ENCODE measurements around the gene IL2RA. TPM values are rescaled to one million over a fixed set of nuclear protein-coding genes. Genes with fewer than 3 reads are reported as not detected.
A peak's percentile ranks its signal among the peaks of the same experiment; 100 is the strongest.
"Not testable (repeated sequence)": the region's sequence is repeated elsewhere in the genome, so short reads cannot be mapped to it uniquely, and the experiment has no call there.

The IL2RA gene
- total RNA-seq, 1 donor from 2014 or later: 2.3 TPM

DNA sequence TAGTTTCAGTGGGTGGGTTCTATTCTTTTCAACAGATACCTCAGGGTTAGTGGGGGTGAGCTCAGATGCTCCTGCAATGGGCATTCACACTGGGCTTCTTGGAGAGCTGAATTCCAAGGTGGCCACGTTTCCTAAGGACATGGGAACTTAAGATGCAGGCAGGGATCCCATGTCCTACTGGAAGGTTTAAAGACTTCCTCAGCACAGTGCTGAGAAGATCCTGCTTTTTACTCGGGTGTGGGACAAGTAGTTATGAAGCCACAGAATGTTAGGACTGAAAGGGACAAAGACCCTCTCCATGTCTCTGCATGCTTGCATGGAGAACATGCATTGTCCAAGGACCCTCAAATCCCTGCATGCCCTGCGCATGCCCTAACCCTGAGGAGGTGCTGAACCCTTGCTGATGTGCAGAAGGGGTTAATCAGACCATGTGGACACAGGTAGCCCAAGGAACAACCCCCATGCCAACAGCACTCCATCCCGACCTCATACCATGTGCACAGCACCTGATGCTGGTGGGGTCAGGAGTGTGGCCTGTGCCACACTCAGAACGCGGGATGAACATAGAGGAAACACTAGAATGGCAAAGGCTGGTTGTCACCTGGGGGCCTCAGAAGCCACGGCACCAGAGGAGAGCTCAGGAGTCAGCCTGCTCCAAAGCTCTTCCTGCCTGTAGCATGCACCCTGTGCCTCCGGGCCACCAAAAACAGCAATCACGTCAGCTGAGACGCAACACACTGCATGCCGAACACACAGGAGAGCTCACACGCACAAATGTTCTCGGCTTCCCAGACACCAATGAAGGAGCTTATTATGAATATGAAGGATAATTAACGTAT lies 15.2 kb downstream of the IL2RA start:
- ATAC-seq (ENCODE audit: poor library complexity) (no peak), DNase-seq (no peak)
- intact Hi-C loops (cut with DNase I): no loop called here

DNA sequence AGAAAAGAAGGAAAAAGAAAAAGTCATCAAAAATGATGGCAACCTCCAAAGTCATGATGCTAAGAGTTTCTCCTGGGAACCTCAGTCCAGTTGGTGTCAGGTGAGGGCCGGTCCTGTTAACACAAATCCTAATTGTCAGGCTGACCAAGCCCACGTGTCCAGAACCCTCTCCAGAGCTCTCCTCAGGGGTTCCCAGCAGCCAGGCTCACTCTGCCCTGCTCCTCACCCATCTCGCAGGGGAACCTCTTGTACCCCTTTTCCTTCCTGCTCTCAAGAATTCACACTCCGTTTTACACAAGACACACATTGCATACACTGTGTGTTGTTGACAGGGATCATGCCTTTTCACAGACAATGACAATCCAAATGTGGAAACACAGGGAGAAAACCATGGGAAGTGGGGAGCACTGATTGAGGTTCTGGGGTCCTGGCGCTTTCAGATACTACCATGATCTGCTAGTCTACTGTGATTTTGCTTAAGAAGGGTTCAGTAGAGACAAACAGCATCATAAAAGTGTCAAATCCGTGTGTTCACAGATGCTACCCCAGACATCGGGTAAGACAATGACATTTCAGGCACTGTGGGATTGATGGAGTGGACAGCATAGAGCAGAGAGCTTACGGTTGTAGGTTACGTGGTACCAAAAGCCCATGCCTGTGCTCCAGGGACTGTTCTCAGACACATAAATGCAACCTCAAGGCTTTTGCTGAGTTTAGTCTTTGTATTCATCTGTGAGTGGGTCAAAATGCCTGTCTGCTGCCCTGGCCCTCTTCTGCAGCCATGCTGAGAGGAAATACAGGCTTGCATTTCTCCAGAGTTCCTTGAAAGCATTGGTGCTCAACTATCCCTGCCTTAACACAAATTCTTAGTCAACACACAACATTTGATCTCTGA lies 16.0 kb downstream of the IL2RA start:
- intact Hi-C loops (cut with DNase I): no loop called here
- no peak for DNase-seq
- no peak for ATAC-seq (ENCODE audit: poor library complexity)

DNA sequence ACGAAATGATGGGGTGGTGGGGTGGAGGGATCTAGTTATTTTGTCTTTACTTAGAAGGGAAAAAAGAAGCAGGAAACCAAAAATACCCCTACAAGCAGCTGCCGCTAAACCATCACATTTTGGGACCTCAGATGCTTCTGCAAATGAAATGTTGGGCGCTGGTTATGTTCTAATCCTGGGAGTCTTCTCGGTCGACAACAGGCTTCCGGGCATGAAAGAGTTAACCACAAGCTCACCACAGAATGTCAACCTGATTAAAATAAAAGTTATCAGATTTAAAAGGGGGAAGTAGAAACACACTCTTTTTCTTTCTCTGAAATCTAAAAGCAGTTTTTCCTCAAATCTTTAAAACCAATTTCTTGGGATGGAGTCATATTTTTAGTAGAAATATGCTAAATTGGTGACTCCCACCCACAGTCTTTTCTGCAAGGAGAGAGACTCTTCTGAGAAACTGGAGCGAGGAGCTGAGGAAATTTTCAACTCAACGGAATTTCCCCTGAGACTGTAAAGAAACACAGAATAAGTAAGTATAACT lies 16.8 kb downstream of the IL2RA start:
- ATAC-seq (ENCODE audit: poor library complexity) (no peak), DNase-seq (no peak)
- intact Hi-C loops (cut with DNase I): no loop called here

DNA sequence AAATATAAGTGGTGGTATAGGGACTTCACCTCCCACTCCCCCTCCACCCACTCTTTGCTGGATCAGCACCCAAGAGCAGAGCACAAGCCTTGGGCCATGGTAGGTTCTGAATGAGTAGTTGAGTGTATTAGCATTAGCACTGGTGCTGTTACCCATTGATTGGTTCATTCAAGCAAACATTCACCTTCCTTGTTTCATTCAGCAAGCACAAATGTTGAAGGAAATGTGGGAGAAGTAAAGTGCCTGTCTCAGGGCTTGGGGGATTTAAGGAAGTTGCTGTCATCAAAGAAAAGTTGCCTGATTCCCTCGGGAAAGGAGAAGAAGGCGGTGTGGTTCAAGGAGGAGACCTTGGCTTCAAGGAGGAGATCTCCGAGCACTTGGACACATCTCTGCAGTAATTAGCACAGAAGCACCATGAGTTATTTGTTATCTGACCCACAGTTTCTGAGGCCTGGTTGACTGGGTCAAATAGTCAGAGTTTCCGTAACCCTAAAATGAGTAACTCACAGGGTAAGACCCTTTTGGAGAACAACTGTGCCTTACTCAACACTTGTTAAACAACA lies 17.3 kb downstream of the IL2RA start:
- ATAC-seq (ENCODE audit: poor library complexity) (no peak), DNase-seq (no peak)

DNA sequence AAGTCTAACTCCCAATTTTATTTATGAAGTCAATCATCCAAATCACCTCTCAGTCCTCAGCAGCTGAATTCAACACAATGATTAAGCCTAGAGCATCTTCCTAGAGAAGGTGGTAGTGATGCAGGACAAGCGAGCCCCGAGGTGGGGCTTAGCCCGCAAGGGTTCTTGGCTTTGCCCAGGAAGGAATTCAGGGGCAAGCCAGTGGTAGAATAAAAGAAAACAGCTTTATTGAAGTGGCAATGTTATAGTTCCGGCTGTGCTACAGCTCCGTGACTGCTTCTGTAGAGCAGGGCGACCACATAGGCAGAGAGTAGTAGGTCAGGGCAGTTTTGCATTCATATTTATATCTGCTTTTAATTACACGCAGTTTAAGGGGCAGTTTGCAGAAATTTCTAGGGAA lies 18.1 kb downstream of the IL2RA start:
- ATAC-seq (ENCODE audit: poor library complexity) (no peak), DNase-seq (no peak)
- intact Hi-C loops (cut with DNase I): no loop called here

More for the DNA sequence above, 17.3 kb downstream of the IL2RA start:
- intact Hi-C loops (cut with DNase I): no loop called here

DNA sequence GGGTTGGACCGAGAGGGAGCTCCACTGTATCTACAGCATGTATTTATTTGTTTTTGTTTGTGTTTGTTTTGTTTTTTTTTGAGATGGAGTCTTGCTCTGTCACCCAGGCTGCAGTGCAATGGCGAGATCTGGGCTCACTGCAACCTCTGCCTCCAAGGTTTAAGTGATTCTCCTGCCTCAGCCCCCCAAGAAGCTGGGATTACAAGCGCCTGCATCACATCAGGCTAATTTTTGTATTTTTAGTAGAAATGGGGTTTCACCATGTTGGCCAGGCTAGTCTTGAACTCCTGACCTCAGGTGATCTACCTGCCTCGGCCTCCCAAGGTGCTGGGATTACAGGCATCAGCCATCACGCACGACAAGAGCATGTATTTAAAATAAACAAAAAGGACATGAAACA lies 18.8 kb downstream of the IL2RA start:
- ATAC-seq (ENCODE audit: poor library complexity); DNase-seq; intact Hi-C loops (cut with DNase I): not testable (repeated sequence)

DNA sequence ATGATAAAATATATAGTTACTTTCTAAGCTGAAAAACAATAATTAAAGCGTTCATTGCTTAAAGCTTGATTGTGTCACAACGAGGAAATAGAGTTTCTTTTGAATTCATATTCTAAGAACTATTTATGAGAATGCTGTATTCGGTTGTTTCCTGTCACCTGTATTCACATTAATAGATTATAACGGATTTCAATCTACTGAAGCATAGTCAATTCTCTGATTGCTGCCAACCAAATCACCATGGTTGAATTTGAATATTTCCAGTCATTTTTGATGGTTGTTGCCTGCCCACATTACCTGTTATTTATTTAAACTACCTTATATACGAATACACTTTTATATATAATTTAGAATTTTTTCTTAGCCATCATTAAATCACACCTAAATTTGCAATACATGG lies 22.0 kb downstream of the IL2RA start:
- intact Hi-C loops (cut with DNase I): no loop called here
- ATAC-seq (ENCODE audit: poor library complexity) (no peak), DNase-seq (no peak)

DNA sequence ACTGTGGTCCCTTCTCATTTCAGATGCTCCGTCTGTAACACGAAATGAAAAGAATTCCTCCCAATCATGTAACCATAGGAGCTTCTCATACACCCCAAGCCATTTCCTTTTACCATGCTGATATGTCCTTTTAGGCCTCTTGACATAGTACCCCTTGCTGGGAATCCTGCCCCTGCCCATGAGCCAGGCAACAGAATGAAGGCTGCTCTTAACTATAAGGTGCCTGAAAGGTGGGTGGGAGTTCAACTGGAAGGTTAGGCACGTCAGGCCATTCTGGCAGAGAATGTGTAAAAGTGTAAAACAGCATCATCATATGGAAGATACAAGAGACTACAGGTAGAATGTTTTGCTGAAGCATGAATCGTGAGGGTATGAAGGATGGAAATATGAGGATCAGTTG lies 22.5 kb downstream of the IL2RA start:
- intact Hi-C loops (cut with DNase I): no loop called here
- DNase-seq (no peak), ATAC-seq (ENCODE audit: poor library complexity) (no peak)

DNA sequence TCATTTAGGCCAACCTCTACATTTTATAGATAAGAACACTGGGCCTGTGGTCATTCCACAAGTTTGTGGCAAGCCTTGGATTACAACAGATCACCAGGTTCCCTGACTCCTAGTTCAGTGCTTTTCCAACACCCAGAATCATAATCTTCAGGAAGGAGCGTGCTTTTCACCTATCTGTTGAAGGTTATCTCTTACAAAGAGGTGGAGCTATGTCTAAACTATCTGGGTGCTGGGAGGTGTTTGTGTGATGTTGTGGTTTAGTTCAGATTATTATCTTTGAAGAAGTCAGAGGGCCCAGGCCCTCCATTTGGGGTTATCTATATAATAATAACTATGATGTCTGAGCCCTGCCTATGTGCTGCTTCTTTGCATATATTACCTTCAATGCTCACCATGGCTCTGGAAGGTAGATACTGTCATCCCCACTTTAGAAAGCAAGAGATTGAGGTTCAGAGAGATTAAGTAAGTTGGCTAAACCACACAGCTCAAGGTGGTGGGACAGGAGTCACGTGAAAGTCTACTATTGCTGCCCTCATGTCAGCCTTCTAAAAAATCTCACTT lies 24.0 kb downstream of the IL2RA start:
- no peak for ATAC-seq (ENCODE audit: poor library complexity)
- intact Hi-C loops (cut with DNase I): no loop called here
- DNase-seq: no peak

DNA sequence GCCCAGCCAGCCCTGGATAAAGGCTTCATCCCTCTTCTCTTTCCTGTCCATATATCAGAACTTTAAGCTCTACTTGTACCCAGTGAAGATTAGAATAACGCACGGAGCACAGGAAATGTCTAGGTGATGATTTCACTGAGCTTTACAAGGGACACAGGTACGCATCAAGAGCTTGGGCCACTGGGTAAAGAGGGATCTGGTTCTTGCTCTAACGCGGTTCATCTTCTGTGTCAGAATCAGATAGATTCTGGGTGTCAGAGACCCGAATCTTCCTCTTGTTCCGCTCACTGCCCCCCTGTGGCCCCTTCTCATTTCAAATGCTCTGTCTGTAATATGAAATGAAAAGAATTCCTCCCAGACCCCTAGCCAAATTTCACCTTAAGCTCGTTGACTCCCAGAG lies 24.7 kb downstream of the IL2RA start:
- intact Hi-C loops (cut with DNase I): no loop called here
- no peak for DNase-seq
- ATAC-seq (ENCODE audit: poor library complexity): no peak

DNA sequence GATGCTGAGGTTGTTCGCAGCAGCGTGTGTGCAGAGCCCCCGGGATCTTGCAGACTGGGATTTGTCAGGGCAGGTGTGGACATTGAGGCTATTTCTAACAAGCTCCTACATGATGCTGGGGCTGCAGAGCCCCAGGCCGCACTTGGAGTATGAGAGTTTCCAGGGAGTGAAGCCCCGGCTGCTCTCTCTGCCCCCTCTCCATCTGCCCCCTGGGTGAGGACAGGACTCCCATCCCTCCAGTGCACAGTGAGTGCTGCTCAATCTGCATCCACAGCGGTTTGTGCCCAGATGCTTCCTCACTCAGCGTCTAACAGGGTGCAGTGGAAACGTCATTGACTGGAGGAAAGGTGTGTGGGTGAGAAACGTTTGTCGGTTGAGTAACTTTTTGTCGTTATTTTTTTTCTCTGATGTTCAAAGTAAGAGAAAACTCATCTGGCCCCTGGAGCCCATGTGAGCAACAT lies 25.3 kb downstream of the IL2RA start:
- no peak for DNase-seq
- intact Hi-C loops (cut with DNase I): no loop called here
- ATAC-seq (ENCODE audit: poor library complexity): no peak

DNA sequence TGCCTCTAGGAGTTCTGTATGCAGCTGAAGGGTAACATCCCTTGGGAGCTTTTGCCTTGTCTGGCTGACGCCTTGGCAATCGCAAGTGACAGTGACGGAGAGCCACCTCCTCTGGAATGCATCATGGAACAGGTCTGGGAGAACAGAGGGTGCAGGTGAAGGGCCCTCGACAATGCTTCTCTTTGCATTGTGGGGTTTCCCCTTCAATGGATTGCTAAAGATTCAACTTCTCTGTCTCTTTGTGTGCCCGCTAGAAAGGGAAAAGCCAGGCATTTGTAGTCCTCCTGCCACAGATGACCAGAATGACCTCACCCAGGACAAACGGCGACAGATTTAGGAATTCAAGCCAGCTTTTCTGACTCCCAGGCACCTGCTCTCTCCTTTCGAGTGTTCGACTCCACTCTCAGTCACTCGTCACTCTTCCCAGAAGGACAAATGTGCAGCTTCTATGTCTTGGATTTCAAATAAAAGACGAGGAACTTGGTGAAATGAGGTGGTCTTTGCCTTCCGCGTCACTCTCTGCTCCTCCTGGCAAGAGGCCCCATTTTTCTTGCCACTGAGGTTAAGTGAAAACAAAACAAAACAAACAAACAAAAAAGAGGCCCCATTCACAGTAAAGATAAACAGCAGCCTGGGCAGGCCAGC lies 26.1 kb downstream of the IL2RA start:
- no peak for DNase-seq
- ATAC-seq (ENCODE audit: poor library complexity): no peak
- intact Hi-C loops (cut with DNase I): no loop called here

DNA sequence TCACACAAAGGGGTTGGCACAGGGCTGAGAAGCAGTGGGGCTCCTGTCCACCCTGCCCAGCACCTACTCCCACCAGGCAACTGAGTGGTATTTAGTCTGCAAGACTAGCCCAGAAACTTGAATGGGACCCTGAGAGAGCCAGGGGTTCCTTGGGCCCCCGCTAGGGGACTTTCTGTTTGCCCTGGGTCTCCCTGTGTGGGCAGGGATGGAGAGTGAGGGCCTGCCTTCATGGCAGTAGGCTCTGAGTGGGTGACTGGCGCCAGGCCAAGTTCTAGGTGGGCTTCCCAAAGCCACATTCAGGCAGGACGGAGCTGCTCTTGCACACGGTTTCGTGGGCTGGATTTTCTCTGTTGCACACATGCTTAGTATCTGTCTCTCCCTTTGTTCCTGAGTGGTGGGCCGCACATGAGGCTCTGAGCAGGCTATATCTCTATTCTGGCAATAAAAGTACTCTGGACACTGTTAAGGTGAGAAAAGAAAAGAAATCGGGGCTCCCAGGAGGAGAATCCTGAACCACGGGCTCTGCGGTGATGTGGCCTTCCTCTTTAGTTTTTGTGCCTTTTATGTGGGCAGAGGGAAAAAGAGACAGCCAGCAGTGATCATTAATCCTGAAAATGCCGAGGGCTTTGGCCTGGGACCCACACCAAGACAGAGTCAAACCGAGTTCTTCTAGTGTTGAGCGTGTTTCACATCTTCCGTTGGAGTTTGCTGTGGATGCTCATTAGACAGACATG lies 26.9 kb downstream of the IL2RA start:
- ATAC-seq (ENCODE audit: poor library complexity) (no peak), DNase-seq (no peak)
- intact Hi-C loops (cut with DNase I): no loop called here

DNA sequence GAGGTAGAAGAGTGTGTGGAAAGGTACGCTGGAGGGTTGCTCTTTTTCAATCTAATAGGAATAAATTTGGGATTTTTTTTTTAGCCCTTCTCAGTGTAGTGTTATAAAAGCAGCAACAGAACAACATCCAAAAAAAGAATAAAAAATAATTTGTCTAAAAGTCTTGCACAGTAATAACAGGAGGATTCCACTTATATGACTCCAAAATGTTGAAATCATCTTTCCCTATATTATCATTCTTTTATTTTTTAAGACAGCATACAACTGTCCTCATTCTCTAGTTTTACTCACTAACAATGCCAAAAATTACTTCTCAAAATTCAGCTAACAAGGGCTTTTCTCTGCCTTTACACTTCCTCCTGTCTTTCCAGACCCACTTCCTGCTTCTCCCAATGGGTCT lies 27.8 kb downstream of the IL2RA start:
- intact Hi-C loops (cut with DNase I): no loop called here
- ATAC-seq (ENCODE audit: poor library complexity) (no peak), DNase-seq (no peak)

DNA sequence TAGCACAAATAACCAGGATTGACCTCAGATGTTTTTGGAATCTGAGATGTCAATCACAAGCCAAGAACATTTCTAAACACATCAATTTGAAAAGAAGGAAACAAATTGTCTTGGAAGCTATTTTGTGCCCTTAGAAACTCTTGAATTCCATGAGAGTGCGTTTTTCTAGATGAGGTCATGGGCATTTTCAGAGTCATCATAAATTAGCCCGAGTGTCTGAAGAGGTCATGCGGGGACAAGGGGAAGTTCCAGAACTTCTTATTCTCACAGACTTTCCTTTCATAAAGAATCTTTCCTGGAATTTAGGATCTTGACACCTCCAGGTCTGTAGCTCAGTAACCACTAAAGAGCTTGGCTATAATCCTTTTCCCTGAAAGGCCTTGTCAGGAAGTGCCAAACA lies 28.2 kb downstream of the IL2RA start:
- intact Hi-C loops (cut with DNase I): no loop called here
- peak; percentile 75 for ATAC-seq (ENCODE audit: poor library complexity)
- no peak for DNase-seq

DNA sequence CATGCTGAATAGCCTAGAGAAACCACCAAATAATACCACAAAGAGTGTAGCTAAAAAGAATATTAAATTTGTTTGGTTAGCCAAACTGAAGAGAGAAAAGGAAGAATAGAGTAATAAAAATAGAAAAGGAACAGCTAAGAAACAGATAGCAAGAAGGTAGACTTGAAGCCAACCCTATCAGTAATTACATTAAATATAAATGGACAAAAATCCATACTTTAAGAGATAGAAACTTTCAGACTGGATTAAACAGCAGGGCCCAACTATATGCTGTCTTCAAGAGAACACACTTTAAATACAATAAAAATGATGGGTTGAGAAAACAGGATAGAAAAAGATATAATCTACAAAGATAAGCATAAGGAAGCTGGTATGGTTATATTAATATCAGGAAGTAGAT lies 31.2 kb downstream of the IL2RA start:
- intact Hi-C loops (cut with DNase I): no loop called here
- DNase-seq (no peak), ATAC-seq (ENCODE audit: poor library complexity) (no peak)

DNA sequence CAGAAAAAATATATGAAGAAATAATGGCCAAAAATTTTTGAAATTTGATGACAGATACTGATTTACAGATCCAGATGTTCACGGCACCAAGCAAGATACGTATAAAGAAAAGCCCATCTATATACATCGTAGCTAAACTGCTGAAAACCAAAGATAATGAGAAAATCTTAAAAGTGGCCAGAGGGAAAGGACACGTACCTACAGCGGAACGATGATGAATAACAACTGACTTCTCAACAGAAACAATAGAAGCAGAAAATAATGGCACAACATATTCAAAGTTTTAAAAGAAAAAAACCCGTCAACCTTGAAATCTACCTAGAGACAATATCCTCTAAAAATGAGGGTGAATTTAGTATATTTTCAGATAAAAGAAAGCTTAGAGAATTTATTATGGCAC lies 31.9 kb downstream of the IL2RA start:
- ATAC-seq (ENCODE audit: poor library complexity): no peak
- no peak for DNase-seq
- intact Hi-C loops (cut with DNase I): no loop called here

DNA sequence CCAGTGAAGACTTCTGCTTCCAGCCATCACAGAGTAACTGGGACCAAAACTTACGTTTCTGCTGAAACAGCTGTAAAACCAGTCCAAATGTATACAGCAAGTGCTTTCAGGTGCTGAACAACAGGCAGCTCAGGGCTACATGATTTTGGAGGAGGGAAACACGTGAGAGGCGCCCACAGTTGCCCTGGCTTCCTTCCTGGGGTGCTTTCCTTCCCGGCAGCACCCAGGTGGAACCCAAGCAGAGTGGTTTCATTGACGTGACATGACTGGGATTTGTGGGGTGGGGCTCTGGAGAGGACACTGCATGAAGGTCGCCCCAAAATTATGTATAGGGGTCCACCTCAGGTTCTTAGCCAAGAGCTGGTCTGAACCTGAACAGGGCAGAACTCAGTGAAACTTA lies 34.2 kb downstream of the IL2RA start:
- ATAC-seq (ENCODE audit: poor library complexity) (no peak), DNase-seq (no peak)
- intact Hi-C loops (cut with DNase I): no loop called here
